OCI-LY3 (cell line): Measurements from ENCODE around the gene LRP1B.

ENCODE experiments used
- H2AFZ ChIP-seq: fragments of 200-600, 300-600 bp; shearing (Covaris generic); 2 replicates; pipeline ENCODE4 v1.6.0; 2014; ENCODE audit warnings: antibody characterized with exemption, low read depth, low read length
- H3K27ac ChIP-seq: fragments of 200-600, 300-600 bp; sonication (generic); 2 replicates; pipeline ENCODE4 v1.5.1; 2014; ENCODE audit warnings: mild to moderate bottlenecking, low read length, moderate library complexity, mixed read lengths
- H3K27me3 ChIP-seq: fragments of 200-600, 300-600 bp; sonication (generic); 2 replicates; pipeline ENCODE4 v1.6.1; 2014; ENCODE audit warnings: low read depth, low read length, mixed read lengths
- H3K36me3 ChIP-seq: fragments of 200-600, 300-600 bp; sonication (generic); replicated peaks from 2 replicates; pipeline ENCODE3; 2014; ENCODE audit warnings: low read depth, low read length, mixed read lengths
- H3K4me1 ChIP-seq: fragments of 300-600, 200-600 bp; sonication (generic); 2 replicates; pipeline ENCODE4 v1.6.1; 2014; ENCODE audit warnings: low read length, mixed read lengths
- H3K4me2 ChIP-seq: fragments of 200-600, 300-600 bp; sonication (generic); 2 replicates; pipeline ENCODE4 v1.6.1; 2014; ENCODE audit warnings: low read length, mixed read lengths
- H3K4me3 ChIP-seq: fragments of 300-600, 200-600 bp; sonication (generic); 2 replicates; pipeline ENCODE4 v1.5.1; 2014; ENCODE audit warnings: antibody characterized with exemption, mild to moderate bottlenecking, low read length, moderate library complexity
- H3K79me2 ChIP-seq: fragments of 300-600, 200-600 bp; shearing (Covaris generic); 2 replicates; pipeline ENCODE4 v1.6.1; 2014; ENCODE audit warnings: mild to moderate bottlenecking, low read length, mixed read lengths
- H3K9ac ChIP-seq: fragments of 300-600, 200-600 bp; shearing (Covaris generic); 2 replicates; pipeline ENCODE4 v1.6.0; 2014; ENCODE audit warnings: mild to moderate bottlenecking, low read length, moderate library complexity
- H3K9me3 ChIP-seq: fragments of 200-600, 300-600 bp; shearing (Covaris generic); 2 replicates; pipeline ENCODE4 v1.6.1; 2014; ENCODE audit warnings: low read length, mixed read lengths; ENCODE audit not compliant: insufficient read depth
- H4K20me1 ChIP-seq: fragments of 200-600, 300-600 bp; sonication (generic); 2 replicates; pipeline ENCODE4 v1.6.1; 2016; ENCODE audit warnings: low read length, mixed read lengths; ENCODE audit not compliant: insufficient read depth
- EZH2phosphoT487 ChIP-seq: fragments of 200-600 bp; shearing (Covaris generic); IDR thresholded peaks from 2 replicates; pipeline ENCODE4 v1.6.1; 2018; ENCODE audit warnings: antibody characterized with exemption, mixed run types, low read depth
- TF ChIP-seq, protein P1 (sequence below): fragments of 200-600, 300-600 bp; sonication (generic); IDR thresholded peaks from 2 replicates; pipeline ENCODE4 v1.5.1; 2014; ENCODE audit warnings: antibody characterized with exemption, low read length, low read depth

Gene LRP1B

DNA sequence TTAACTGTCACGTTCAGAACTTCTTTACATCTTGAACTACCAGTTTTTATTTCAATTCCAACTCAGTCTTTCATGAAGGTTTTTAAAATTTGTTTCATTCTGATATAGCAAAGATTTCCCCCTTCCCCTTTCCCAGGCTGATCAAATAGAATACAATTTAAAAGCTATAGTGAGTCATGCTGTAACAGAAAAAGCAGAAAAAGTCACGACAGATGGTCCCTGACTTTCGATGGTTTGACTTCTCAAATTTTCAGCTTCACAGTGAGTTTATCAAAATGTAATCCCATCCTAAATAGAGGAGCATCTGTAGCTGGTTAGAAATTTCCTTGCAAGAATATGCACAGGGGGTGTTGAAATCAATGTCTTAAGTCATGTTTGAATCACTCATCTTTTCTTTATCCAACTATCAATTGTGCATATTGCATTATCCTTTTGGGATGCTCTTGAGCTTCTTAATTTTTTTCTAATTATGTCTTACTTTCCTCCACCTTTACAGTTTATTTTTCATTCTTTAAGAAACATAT, 500.3 kb downstream of the LRP1B start:
- Histone ChIP-seq H4K20me1 (no peaks in the 10 kb centered on the region), H2AFZ (no peak overlapping the region)

DNA sequence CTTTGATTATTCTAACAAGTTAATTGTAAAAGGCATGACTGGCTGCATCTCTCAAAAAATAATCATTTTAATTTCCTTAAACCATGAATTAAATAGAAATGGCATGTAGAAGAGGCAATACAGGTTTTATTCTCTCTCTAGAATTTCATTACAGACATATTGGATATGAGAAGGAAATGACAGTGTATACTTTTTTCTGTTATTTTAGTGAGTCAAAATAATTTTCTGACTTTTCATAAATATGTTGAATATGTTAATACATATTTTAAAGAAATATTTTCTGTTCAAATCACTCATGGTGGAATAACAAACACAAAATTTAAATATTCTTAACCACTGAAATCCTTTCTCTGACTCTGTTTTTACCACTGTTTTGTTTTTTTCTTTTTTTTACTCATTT, 510.4 kb downstream of the LRP1B start:
- Histone ChIP-seq H3K4me3 (no peak overlapping the region), H3K4me2 (no peak overlapping the region), H3K79me2 (no peaks in the 10 kb centered on the region), H3K9ac (no peak overlapping the region), H3K36me3 (no peaks in the 10 kb centered on the region), H3K27me3 (no peaks in the 10 kb centered on the region), H3K9me3 (no peaks in the 10 kb centered on the region), H3K27ac (no peak overlapping the region), H2AFZ (no peak overlapping the region), H4K20me1 (no peaks in the 10 kb centered on the region), H3K4me1 (no peaks in the 10 kb centered on the region)
- TF ChIP-seq EZH2phosphoT487: no peak
- TF ChIP-seq, protein P1, sequence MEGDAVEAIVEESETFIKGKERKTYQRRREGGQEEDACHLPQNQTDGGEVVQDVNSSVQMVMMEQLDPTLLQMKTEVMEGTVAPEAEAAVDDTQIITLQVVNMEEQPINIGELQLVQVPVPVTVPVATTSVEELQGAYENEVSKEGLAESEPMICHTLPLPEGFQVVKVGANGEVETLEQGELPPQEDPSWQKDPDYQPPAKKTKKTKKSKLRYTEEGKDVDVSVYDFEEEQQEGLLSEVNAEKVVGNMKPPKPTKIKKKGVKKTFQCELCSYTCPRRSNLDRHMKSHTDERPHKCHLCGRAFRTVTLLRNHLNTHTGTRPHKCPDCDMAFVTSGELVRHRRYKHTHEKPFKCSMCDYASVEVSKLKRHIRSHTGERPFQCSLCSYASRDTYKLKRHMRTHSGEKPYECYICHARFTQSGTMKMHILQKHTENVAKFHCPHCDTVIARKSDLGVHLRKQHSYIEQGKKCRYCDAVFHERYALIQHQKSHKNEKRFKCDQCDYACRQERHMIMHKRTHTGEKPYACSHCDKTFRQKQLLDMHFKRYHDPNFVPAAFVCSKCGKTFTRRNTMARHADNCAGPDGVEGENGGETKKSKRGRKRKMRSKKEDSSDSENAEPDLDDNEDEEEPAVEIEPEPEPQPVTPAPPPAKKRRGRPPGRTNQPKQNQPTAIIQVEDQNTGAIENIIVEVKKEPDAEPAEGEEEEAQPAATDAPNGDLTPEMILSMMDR: no peak

More for the DNA sequence above, 500.3 kb downstream of the LRP1B start:
- Histone ChIP-seq H3K9me3 (no peaks in the 10 kb centered on the region), H3K79me2 (no peaks in the 10 kb centered on the region), H3K27me3 (no peaks in the 10 kb centered on the region), H3K36me3 (no peaks in the 10 kb centered on the region), H3K4me2 (peak overlapping the region; percentile 2; the same call in 1 of the 2 replicates), H3K4me3 (no peak overlapping the region), H3K9ac (no peak overlapping the region), H3K27ac (peak overlapping the region; percentile 11; the same call in 1 of the 2 replicates), H3K4me1 (peaks cover 13% of the 10 kb centered on the region)
- TF ChIP-seq, protein P1: no peak
- no peak for TF ChIP-seq EZH2phosphoT487

DNA sequence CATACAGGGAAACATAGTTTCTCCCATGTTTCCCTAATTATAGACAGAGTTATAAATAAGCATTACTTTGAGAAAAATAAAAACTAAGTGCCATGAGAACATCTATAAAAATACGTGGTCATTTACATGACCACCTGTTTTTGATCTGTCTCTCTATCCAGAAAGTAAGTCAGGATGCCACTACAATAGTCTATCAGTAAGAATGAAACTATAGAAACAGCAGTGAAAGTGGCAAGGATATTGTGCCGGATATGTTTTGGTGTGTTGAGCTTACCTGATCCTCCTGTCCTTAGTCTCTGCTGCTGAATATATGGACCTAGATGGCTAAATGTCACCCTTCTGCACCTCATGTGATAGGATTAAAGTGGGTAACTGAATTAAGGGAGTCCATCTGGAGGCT, 512.4 kb downstream of the LRP1B start:
- Histone ChIP-seq H3K9ac (no peak overlapping the region), H3K27ac (no peak overlapping the region), H3K79me2 (no peaks in the 10 kb centered on the region), H3K9me3 (no peaks in the 10 kb centered on the region), H3K36me3 (no peaks in the 10 kb centered on the region), H3K27me3 (no peaks in the 10 kb centered on the region), H3K4me1 (no peaks in the 10 kb centered on the region), H3K4me2 (no peak overlapping the region), H2AFZ (no peak overlapping the region), H4K20me1 (no peaks in the 10 kb centered on the region), H3K4me3 (no peak overlapping the region)
- no peak for TF ChIP-seq EZH2phosphoT487
- TF ChIP-seq, protein P1: no peak

DNA sequence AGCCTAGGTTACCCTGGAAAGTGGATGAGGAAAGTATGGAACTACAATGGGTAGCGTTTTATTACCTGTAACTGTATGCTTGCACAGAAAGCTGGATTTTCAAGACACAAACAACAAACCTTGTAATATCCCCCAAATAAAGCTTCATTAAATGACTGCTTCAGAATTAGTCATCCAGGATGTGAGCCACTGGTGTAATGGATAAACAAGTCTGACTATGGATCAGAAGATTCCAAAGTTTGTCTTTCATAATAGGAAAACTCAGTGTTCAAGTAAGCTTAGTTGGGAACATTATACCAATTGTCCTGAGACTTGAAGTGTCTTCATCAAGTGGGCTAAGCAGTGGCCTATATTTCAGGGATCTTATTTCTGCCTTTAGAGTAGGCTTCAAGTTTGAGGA, 518.8 kb downstream of the LRP1B start:
- no peak for TF ChIP-seq EZH2phosphoT487
- TF ChIP-seq, protein P1: no peak
- Histone ChIP-seq H3K27me3 (no peaks in the 10 kb centered on the region), H3K4me2 (no peak overlapping the region), H4K20me1 (no peaks in the 10 kb centered on the region), H2AFZ (no peak overlapping the region), H3K79me2 (no peaks in the 10 kb centered on the region), H3K9me3 (no peaks in the 10 kb centered on the region), H3K36me3 (no peaks in the 10 kb centered on the region), H3K9ac (no peak overlapping the region), H3K4me1 (no peaks in the 10 kb centered on the region), H3K4me3 (no peak overlapping the region), H3K27ac (no peak overlapping the region)
